Neuron (in vitro differentiated cells): Measurements from ENCODE around the gene AFF1.
A peak's percentile ranks its signal among the peaks of the same experiment; 100 is the strongest.
"Not testable (repeated sequence)": the region's sequence is repeated elsewhere in the genome, so short reads cannot be mapped to it uniquely, and the experiment has no call there.

ENCODE experiments used
- H2AFZ ChIP-seq: one replicate; pipeline ENCODE4 v1.6.1; 2013; ENCODE audit warnings: low read depth, mild to moderate bottlenecking, inconsistent platforms, low read length, moderate library complexity
- H3K27me3 ChIP-seq: one replicate; pipeline ENCODE4 v1.6.1; 2013; ENCODE audit warnings: low read length; ENCODE audit not compliant: insufficient read depth
- H3K36me3 ChIP-seq: one replicate; pipeline ENCODE4 v1.6.1; 2013; ENCODE audit warnings: low read length; ENCODE audit not compliant: insufficient read depth
- H3K4me1 ChIP-seq: one replicate; pipeline ENCODE4 v1.6.1; 2013; ENCODE audit warnings: low read length; ENCODE audit not compliant: insufficient read depth
- H3K4me3 ChIP-seq: 2 replicates; pipeline ENCODE4 v1.5.1; 2013; ENCODE audit warnings: mild to moderate bottlenecking, low read length, moderate library complexity
- H3K9me3 ChIP-seq: one replicate; pipeline ENCODE4 v1.6.1; 2013; ENCODE audit warnings: low read length

The AFF1 gene

DNA sequence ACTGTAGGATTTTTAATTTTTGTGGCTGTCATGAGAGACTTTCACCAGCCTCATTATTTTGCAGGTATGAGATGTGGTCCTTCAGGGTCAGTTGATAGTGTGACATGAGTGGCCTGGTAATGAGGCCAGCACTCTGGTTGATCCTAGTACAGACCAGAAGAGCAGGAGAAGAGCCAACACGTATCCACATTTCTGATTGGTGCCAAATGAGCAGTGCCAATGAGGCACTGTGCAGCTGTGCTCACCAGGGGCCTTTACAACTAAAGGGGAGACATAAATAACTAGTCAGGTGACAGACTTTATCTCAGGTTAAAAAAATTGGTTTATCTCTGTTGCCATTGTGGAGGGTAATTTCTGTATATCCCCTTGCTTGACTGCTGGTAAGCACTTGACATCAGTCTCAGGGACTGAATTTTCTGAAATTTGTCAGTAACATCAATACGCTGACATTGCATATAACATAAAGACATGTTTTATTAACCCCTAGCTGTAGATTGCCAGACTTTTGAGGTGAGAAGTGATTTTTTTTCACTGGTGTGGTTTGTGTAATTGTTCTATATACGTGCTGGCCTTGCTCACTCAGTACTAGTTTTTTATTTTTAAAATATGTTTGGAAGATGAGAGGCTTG, 101.2 kb downstream of the AFF1 start:
- H2AFZ ChIP-seq: no peak overlapping the region
- no peak overlapping the region for H3K4me3 ChIP-seq
- no peaks in the 10 kb centered on the region for H3K27me3 ChIP-seq
- no peaks in the 10 kb centered on the region for H3K9me3 ChIP-seq
- peaks cover 81% of the 10 kb centered on the region for H3K4me1 ChIP-seq
- no peaks in the 10 kb centered on the region for H3K36me3 ChIP-seq

DNA sequence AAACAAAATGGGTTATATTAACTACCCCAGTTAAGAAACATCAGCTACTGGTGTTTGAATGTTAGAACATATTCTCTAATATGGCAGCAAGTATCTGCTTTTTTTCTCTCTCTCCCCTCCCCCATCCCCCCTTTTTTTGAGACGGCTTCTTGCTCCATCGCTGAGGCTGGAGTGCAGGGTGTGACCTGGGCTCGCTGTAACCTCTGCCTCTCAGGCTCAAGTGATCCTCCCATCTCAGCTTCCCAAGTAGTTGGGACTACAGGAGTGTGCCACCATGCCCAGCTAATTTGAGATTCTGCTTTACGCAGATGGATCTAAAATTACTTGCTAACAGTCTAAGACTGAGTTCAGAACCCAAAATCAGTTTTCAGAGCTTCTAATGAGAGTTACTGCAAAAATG, 101.9 kb downstream of the AFF1 start:
- H3K9me3 ChIP-seq: no peaks in the 10 kb centered on the region
- H3K27me3 ChIP-seq: no peaks in the 10 kb centered on the region
- no peak overlapping the region for H2AFZ ChIP-seq
- no peaks in the 10 kb centered on the region for H3K36me3 ChIP-seq
- peaks cover 74% of the 10 kb centered on the region for H3K4me1 ChIP-seq
- H3K4me3 ChIP-seq: no peak overlapping the region

DNA sequence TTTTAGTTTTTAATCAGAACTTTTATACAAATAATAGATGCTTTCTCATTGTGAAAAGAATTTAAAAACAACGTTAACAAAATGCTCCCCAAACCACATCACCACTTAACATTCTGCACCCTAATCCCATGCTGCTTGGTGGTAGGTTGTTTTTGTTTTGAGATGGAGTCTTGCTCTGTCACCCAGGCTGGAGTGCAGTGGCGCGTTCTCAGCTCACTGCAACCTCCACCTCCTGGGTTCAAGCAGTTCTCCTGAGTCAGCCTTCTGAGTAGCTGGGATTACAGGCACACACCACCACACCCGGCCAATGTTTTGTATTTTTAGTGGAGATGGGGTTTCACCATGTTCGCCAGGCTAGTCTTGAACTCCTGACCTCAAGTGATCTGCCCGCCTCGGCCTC, 102.4 kb downstream of the AFF1 start:
- not testable (repeated sequence) for H3K36me3 ChIP-seq, H3K27me3 ChIP-seq, H2AFZ ChIP-seq, H3K4me3 ChIP-seq, H3K9me3 ChIP-seq
- peaks cover 70% of the 10 kb centered on the region for H3K4me1 ChIP-seq

- Histone ChIP-seq H3K27me3 (no peaks in the 10 kb centered on the region), H3K36me3 (no peaks in the 10 kb centered on the region), H3K4me1 (peaks cover 63% of the 10 kb centered on the region), H3K9me3 (no peaks in the 10 kb centered on the region), H3K4me3 (peak overlapping the region; percentile 42), H2AFZ (no peak overlapping the region)
These were observed 103.0 kb downstream of the AFF1 start for GRCh38 chr4:87037671-87038334.

- no peaks in the 10 kb centered on the region for H3K9me3 ChIP-seq
- H3K27me3 ChIP-seq: no peaks in the 10 kb centered on the region
- H3K36me3 ChIP-seq: no peaks in the 10 kb centered on the region
- peak overlapping the region; percentile 42 for H3K4me3 ChIP-seq
- H3K4me1 ChIP-seq: peaks cover 57% of the 10 kb centered on the region
- H2AFZ ChIP-seq: no peak overlapping the region
These were observed 104.2 kb downstream of the AFF1 start for GRCh38 chr4:87038837-87039615.

DNA sequence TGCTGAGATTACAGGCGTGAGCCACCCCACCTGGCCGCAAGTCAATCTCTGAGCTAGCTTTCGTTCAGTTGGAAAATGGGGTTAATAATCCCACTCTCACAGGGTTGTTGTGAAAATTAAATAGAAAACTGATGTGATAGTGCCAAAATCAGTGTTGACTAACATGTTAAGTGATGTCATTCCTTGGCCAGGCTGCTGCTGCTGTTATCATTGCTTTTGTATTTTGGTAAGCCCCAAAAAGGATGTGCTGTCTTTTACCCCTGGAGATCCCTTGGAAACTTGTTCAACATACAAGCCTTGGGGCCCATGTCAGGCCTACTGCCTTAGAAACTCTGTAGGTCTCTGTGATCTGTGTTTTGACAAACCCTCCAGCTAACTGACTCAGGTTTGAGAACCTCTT, 106.3 kb downstream of the AFF1 start:
- H3K4me3 ChIP-seq: no peak overlapping the region
- H3K27me3 ChIP-seq: no peaks in the 10 kb centered on the region
- H2AFZ ChIP-seq: no peak overlapping the region
- no peaks in the 10 kb centered on the region for H3K36me3 ChIP-seq
- H3K4me1 ChIP-seq: peaks cover 67% of the 10 kb centered on the region
- H3K9me3 ChIP-seq: no peaks in the 10 kb centered on the region

DNA sequence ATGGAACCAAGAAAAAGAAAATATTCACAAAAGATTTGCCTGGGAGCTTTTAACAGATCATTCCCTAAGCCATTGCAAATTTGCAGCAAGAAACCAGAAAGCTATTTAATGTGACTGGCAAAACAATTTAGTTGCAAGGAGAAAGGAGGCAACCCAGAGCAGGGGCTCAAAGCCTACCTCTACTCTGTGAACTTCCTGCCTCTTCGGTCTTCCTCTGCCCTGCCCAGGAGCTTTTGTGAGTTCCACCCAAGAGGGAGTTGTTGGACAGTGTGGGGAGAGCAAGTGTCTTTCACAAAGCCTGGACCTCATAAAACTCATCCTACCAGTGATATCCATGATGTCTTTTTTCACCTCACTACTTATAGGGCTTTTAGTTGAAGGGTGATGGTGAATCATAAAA, 107.4 kb downstream of the AFF1 start:
- no peaks in the 10 kb centered on the region for H3K27me3 ChIP-seq
- H3K4me1 ChIP-seq: peaks cover 60% of the 10 kb centered on the region
- H2AFZ ChIP-seq: no peak overlapping the region
- no peak overlapping the region for H3K4me3 ChIP-seq
- H3K9me3 ChIP-seq: peaks cover 4% of the 10 kb centered on the region
- peaks cover 8% of the 10 kb centered on the region for H3K36me3 ChIP-seq

DNA sequence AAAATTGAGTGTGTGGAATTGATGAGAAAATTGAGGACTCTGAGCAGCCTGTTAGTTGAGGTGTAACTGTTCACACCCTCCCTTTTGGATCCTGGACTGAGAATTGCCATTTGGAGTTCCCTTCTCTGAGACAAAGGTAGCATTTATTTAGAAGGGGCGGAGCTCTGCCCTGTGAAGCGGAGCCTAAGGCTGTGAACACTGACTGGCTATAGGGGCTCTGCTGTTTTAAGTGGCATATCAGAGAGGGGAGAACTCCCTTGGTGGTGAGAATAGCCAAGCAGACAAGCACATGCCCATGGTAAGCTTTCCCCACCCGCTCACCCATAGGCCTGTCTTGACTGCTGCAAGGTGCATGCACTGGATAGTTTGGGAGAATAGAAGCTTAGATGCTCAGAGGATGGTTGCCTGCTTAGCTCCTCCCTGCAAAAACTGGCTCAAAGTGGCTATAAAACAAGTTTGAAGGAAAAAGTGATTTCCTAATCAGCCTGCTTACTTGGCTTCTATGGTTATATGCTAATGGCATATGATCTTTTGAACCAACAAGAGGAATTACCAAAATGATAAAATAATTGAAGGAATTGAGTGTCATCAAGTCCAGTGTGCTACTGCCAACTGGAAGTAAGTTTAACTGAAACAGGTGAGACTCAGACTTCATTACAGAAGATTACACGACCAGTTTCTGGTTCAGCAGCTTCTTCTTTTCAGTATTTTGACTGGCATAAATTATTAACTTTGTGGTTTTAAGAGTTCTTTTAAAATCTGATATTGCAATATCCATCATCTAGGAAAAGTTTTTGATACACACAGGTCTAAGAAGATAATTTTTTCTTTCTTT, 108.4 kb downstream of the AFF1 start:
- H2AFZ ChIP-seq: no peak overlapping the region
- H3K4me1 ChIP-seq: peaks cover 51% of the 10 kb centered on the region
- peaks cover 10% of the 10 kb centered on the region for H3K36me3 ChIP-seq
- no peaks in the 10 kb centered on the region for H3K27me3 ChIP-seq
- H3K4me3 ChIP-seq: no peak overlapping the region
- H3K9me3 ChIP-seq: peaks cover 4% of the 10 kb centered on the region

DNA sequence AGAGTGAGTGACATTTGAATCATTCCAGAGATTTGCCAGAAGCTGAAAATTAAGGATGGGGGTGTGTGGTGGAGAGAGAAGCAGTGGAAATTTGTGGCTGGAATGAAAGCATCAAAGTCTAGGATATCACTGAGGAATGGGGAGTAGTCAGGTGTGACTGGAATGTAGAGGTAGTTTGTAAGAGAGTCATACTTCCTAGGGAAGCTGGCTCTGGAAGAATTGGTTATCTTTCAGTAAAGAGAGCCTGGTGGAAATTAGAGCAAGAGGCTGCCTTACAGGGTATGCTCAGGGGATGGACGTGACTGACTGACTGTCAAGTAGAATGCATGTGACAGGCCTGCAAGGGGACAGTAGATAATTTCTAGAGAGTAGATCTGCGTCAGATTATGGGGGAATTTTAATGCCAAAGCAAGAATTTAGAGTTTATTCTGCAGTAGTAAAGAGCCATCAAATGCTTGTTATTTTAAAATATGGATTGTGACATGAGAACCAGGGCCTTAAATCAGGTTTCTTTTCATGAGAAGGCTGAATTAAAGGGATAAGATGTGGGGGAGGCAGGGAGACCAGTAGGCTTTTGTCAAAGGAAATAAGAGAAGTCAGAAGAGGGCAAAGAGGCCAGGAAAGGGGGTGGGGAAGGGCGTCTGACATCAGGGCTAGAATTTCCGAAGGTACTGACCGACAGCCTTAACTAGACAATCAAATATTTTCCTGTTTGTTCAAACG, 109.9 kb downstream of the AFF1 start:
- H3K4me1 ChIP-seq: peaks cover 37% of the 10 kb centered on the region
- H2AFZ ChIP-seq: no peak overlapping the region

DNA sequence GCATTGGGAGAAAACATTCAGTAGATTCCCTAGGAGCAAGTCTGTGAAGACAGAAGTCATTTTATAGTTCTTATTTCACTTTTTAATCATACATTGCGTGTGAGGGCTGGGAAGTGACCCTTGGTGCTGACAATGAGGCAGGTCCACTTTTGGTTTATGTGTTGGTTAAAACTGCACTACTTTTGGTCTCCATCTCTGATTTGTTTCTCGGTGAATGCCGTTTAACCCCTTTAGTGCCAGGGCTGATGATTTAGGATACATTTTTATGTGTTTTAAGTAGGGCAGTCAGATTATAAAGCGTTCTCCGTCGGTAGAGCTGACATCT, 110.4 kb downstream of the AFF1 start:
- Histone ChIP-seq H3K36me3 (peaks cover 13% of the 10 kb centered on the region), H3K4me3 (peak overlapping the region; percentile 42), H3K27me3 (no peaks in the 10 kb centered on the region), H3K4me1 (peaks cover 32% of the 10 kb centered on the region), H3K9me3 (peaks cover 4% of the 10 kb centered on the region), H2AFZ (no peak overlapping the region)

More for the DNA sequence above, 109.9 kb downstream of the AFF1 start:
- Histone ChIP-seq H3K27me3 (no peaks in the 10 kb centered on the region), H3K9me3 (peaks cover 4% of the 10 kb centered on the region), H3K4me3 (peak overlapping the region; percentile 42), H3K36me3 (peaks cover 13% of the 10 kb centered on the region)

DNA sequence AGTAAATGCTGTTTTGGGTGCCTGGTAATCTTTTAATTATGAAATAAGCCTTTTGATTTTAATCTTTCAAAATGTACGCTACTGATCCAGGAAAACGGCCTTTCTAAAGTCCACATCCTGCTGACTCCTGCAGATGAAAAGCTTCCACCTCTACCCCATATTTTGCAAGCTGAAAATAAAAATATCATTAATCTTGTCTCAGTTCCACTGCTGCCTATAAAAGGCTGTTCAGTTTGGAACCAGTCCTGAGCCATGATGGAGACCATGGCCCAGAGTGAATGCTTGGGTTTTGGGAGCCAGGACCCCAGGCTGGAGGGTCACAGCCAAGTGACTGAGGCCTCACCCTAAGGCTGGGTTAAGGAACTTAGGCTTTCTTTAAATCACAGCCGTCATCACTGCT, 110.8 kb downstream of the AFF1 start:
- Histone ChIP-seq H3K9me3 (peaks cover 4% of the 10 kb centered on the region), H3K36me3 (peaks cover 15% of the 10 kb centered on the region), H3K4me3 (no peak overlapping the region), H2AFZ (no peak overlapping the region), H3K4me1 (peaks cover 31% of the 10 kb centered on the region), H3K27me3 (no peaks in the 10 kb centered on the region)

DNA sequence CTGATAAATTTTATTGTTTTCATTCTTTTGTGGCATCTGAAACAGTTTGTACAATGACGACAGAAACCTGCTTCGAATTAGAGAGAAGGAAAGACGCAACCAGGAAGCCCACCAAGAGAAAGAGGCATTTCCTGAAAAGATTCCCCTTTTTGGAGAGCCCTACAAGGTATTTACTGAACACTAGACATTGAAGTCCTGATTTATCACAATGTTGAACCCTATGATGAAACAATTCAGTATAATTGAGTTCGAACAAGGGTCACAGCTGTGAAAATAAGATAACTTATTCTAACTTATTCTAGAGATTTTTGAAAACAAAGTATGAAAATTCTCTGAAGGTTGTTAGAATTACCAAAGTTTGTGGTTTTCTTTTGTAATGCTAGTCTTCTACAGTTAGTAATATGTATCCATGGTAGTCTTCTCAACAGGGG, 111.3 kb downstream of the AFF1 start:
- Histone ChIP-seq H2AFZ (no peak overlapping the region), H3K36me3 (peaks cover 18% of the 10 kb centered on the region), H3K9me3 (peaks cover 4% of the 10 kb centered on the region), H3K4me3 (no peak overlapping the region), H3K4me1 (peaks cover 31% of the 10 kb centered on the region), H3K27me3 (no peaks in the 10 kb centered on the region)
